Keratinocyte (primary cell): ENCODE results near the gene CNOT6.

Source experiments
- CTCF ChIP-seq, 3 experiments: IDR thresholded peaks in 1 of 3; conservative IDR thresholded peaks in 1 of 3; optimal IDR thresholded peaks in 1 of 3; 2 replicates in 2 of 3; 3 replicates in 1 of 3; pipeline versions ENCODE3 to v1.5.1; 2011; ENCODE audit warnings: low read length in 3 of 3, mild to moderate bottlenecking in 3 of 3, moderate library complexity in 2 of 3, control low read depth in 1 of 3, inconsistent platforms in 1 of 3; ENCODE audit not compliant: insufficient read depth in 2 of 3; ENCODE audit errors: extremely low read depth in 1 of 3
- EZH2 ChIP-seq: IDR thresholded peaks from one replicate; pipeline ENCODE4 v1.6.1; 2012; ENCODE audit warnings: inconsistent platforms, mild to moderate bottlenecking, low read length, moderate library complexity

GRCh38 chr5:180472269-180472668 lies 21.9 kb upstream of the CNOT6 start:
- TF ChIP-seq CTCF (optimal IDR thresholded peaks at IDR 0.05 in 1 of 3, IDR thresholded peaks at IDR 0.05 in 1 of 3, conservative IDR thresholded peaks at IDR 0.05 in 1 of 3; ENCODE audit: extremely low read depth in 1 of 3, insufficient read depth in 2 of 3, low read length in 3 of 3) (no peak), EZH2 (no peak)
